CD8-positive, alpha-beta memory T cell (primary cell): ENCODE data around the gene CD52. TPM values are rescaled to one million over a fixed set of nuclear protein-coding genes. Genes with fewer than 3 reads are reported as not detected.
A peak's percentile ranks its signal among the peaks of the same experiment; 100 is the strongest.

Experiments used
- CTCF ChIA-PET: fragments of 350-600 bp; sonication (Branson Sonifier 250); formaldehyde crosslinking; loops from one replicate; lab custom pipeline; 2021; ENCODE audit warnings: antibody characterized with exemption; lab: Charles Lee
- POLR2A ChIA-PET: fragments of 350-600 bp; sonication (Branson Sonifier 250); formaldehyde crosslinking; loops from one replicate; lab custom pipeline; 2021; ENCODE audit warnings: antibody characterized with exemption; lab: Charles Lee
- DNase-seq, 5 donors: peaks; one replicate each; pipeline versions ENCODE4 v3.0.0 to v3.0.0-alpha.2; 2020 to 2022; ENCODE audit warnings: mixed read lengths in 1 of 5
- H3K27ac ChIP-seq: one replicate; pipeline ENCODE4 v1.7.0; 2013; ENCODE audit warnings: low read depth, mild to moderate bottlenecking, low read length, moderate library complexity
- H3K27me3 ChIP-seq: 2 replicates; pipeline ENCODE4 v1.7.0; 2013; ENCODE audit warnings: low read length, mild to moderate bottlenecking; ENCODE audit not compliant: insufficient read depth, poor library complexity, severe bottlenecking
- H3K36me3 ChIP-seq: 2 replicates; pipeline ENCODE4 v1.7.0; 2013; ENCODE audit warnings: mild to moderate bottlenecking, low read length, moderate library complexity; ENCODE audit not compliant: insufficient read depth
- H3K4me1 ChIP-seq: 2 replicates; pipeline ENCODE4 v1.7.0; 2013; ENCODE audit warnings: mild to moderate bottlenecking, low read length, moderate library complexity; ENCODE audit not compliant: insufficient read depth
- H3K4me3 ChIP-seq: 2 replicates; pipeline ENCODE4 v1.7.0; 2013; ENCODE audit warnings: mild to moderate bottlenecking, low read length
- H3K9me3 ChIP-seq: 2 replicates; pipeline ENCODE4 v1.7.0; 2013; ENCODE audit warnings: mild to moderate bottlenecking, low read length
- H3K27ac Mint-ChIP-seq, 8 donors: one replicate each; pipeline ENCODE4 v1.8.0; 2020 to 2021; ENCODE audit warnings: mixed read lengths in 8 of 8, mild to moderate bottlenecking in 6 of 8, inconsistent platforms in 3 of 8, moderate library complexity in 3 of 8
- H3K27me3 Mint-ChIP-seq, 2 donors: one replicate each; pipeline ENCODE4 v1.8.0; 2020 to 2021; ENCODE audit warnings: mixed read lengths in 2 of 2, mild to moderate bottlenecking in 1 of 2, moderate library complexity in 1 of 2
- H3K36me3 Mint-ChIP-seq, 3 donors: one replicate each; pipeline ENCODE4 v1.8.0; 2020 to 2021; ENCODE audit warnings: mixed read lengths in 3 of 3, inconsistent platforms in 1 of 3, mild to moderate bottlenecking in 1 of 3
- H3K4me1 Mint-ChIP-seq, 3 donors: one replicate each; pipeline ENCODE4 v1.8.0; 2020 to 2021; ENCODE audit warnings: mixed read lengths in 3 of 3, inconsistent platforms in 1 of 3, mild to moderate bottlenecking in 1 of 3
- H3K4me3 Mint-ChIP-seq, 7 donors: one replicate each; pipeline ENCODE4 v1.8.0; 2020 to 2021; ENCODE audit warnings: mixed read lengths in 7 of 7, mild to moderate bottlenecking in 6 of 7, moderate library complexity in 4 of 7, inconsistent platforms in 2 of 7
- H3K9me3 Mint-ChIP-seq, 5 donors: one replicate each; pipeline ENCODE4 v1.8.0; 2020 to 2022; ENCODE audit warnings: mixed read lengths in 5 of 5, mild to moderate bottlenecking in 3 of 5, moderate library complexity in 2 of 5, inconsistent platforms in 1 of 5
- polyA plus RNA-seq: library from polyadenylated mRNA; unstranded; fragments of 300-500 nt; fragmentation: Illumina TruSeq; gene quantifications from one replicate; pipeline ENCODE4 v1.2.3, GENCODE V29; 2021
- total RNA-seq, 2 experiments: library from RNA; stranded (reverse); gene quantifications; one replicate each; pipeline ENCODE4 v1.2.3, GENCODE V29; 2021

The CD52 gene
- total and polyA plus RNA-seq, 3 experiments from 2014 or later = 355 to 7,622 (median 388) TPM

DNA sequence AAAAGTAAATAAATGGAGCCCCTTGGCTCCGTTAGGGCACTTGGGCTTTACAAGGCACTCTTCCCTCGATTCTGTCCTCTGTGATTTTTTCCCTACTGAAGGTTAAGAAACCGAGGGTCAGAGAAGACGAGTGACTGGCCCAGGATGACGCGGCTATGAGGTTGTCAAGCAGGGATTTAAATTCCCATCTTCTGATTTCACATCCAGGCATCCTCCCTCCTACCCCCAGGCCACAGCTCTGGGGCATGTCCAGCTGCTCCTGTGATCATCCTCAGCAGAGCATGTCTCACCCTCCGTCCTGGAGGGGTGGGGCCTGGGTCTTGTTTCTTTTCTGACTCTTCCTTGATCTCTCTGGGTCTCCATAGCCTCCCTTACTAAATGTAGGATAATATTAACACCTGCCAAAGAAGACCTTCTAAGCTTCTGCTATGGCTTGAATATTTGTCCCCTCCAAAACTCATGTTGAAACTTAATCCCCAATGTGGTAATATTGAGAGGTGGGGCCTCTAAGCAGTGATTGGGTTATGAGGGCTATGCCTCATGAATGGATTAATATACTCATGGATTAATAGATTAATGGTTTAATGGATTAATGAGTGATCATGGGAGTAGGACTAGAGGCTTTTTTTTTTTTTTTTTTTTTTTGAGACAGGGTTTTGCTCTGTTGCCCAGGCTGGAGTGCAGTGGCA lies 31.6 kb downstream of the CD52 start:
- Mint-ChIP-seq H3K4me3 (no peak overlapping the region), H3K36me3 (peaks cover 0 to 4% (median 0%) of the 10 kb centered on the region in 3 donors), H3K4me1 (no peaks in the 10 kb centered on the region), H3K27me3 (peaks cover 0 to 3% of the 10 kb centered on the region in 2 donors), H3K27ac (peak overlapping the region in 1 of 8 donors; percentile 17), H3K9me3 (no peaks in the 10 kb centered on the region)
- H3K4me1 ChIP-seq = no peaks in the 10 kb centered on the region
- H3K36me3 ChIP-seq = no peaks in the 10 kb centered on the region
- no peak for DNase-seq
- POLR2A ChIA-PET = interaction anchor here (0.6 to 1.0 kb wide), 3 partner anchors 13 to 83 kb away, joined by 3 to 12 read pairs (median 3); partner anchors contain the start of gene DHDDS
- H3K9me3 ChIP-seq = no peaks in the 10 kb centered on the region
- H3K4me3 ChIP-seq = no peak overlapping the region
- no peak overlapping the region for H3K27ac ChIP-seq
- CTCF ChIA-PET = interaction anchor here (1.8 kb wide), 1 partner anchor 14 kb away, joined by 4 read pairs; no protein-coding TSS in a partner anchor
- no peaks in the 10 kb centered on the region for H3K27me3 ChIP-seq

DNA sequence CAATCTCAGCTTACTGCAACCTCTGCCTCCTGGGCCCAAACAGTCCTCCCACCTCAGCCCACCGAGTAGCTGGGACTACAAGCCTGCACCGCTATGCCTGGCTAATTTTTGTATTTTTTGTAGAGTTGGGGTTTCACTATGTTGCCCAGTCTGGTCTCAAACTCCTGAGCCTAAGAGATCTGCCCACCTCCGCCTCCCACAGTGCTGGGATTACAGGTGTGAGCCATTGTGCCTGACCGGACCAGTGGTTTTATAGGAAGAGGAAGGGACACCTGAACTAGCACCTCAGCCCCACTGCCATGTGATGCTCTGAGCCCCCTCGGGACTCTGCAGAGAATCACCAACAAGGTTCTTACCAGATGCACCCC lies 32.1 kb downstream of the CD52 start:
- no peak overlapping the region for H3K27ac Mint-ChIP-seq

DNA sequence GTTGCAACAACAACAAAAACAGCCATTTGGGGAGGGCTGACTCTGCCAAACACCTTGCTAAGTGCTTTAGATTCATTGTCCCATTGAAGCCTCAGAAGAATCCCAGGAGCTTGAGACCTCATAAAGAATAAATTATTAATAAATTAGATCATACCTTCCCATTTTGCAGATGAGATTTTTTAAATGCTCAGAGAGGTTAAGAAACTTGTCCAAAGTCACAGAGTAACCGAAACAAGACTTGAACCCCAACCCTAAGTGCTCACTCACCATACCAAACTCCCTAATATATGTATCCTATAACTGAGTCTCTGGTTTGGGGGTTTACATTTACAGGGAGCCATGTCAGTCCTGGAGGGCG lies 32.6 kb downstream of the CD52 start:
- no peak overlapping the region for H3K27ac ChIP-seq
- no peaks in the 10 kb centered on the region for H3K4me1 ChIP-seq
- peaks cover 0 to 3% of the 10 kb centered on the region in 2 donors for H3K27me3 Mint-ChIP-seq
- H3K9me3 ChIP-seq = no peaks in the 10 kb centered on the region
- H3K4me3 ChIP-seq = no peak overlapping the region
- no peaks in the 10 kb centered on the region for H3K9me3 Mint-ChIP-seq
- peak overlapping the region in 1 of 8 donors; percentile 79 for H3K27ac Mint-ChIP-seq
- ChIA-PET POLR2A (interaction anchor here (0.6 kb wide), 1 partner anchor 82 kb away, joined by 12 read pairs; the partner anchor contains the start of gene DHDDS), CTCF (interaction anchor here (0.8 to 2.0 kb wide), 3 partner anchors 29 to 67 kb away, joined by 3 to 4 read pairs (median 3); no protein-coding TSS in a partner anchor)
- DNase-seq = no peak
- no peaks in the 10 kb centered on the region for H3K36me3 ChIP-seq
- H3K27me3 ChIP-seq = no peaks in the 10 kb centered on the region
- H3K36me3 Mint-ChIP-seq = peaks cover 0 to 4% (median 0%) of the 10 kb centered on the region in 3 donors
- H3K4me1 Mint-ChIP-seq = no peaks in the 10 kb centered on the region
- H3K4me3 Mint-ChIP-seq = peak overlapping the region in 1 of 7 donors; percentile 51

More for the DNA sequence above, 32.1 kb downstream of the CD52 start:
- Mint-ChIP-seq H3K4me1 (no peaks in the 10 kb centered on the region), H3K4me3 (no peak overlapping the region), H3K27me3 (peaks cover 0 to 3% of the 10 kb centered on the region in 2 donors), H3K36me3 (peaks cover 0 to 4% (median 0%) of the 10 kb centered on the region in 3 donors), H3K9me3 (no peaks in the 10 kb centered on the region)
- CTCF ChIA-PET = interaction anchor here (0.8 to 1.8 kb wide), 2 partner anchors 14 to 41 kb away, joined by 3 to 4 read pairs; no protein-coding TSS in a partner anchor
- H3K4me1 ChIP-seq = no peaks in the 10 kb centered on the region
- POLR2A ChIA-PET = interaction anchor here (0.6 to 1.0 kb wide), 3 partner anchors 12 to 82 kb away, joined by 3 to 12 read pairs (median 3); partner anchors contain the start of gene DHDDS
- H3K27me3 ChIP-seq = no peaks in the 10 kb centered on the region
- no peaks in the 10 kb centered on the region for H3K36me3 ChIP-seq
- H3K4me3 ChIP-seq = no peak overlapping the region
- no peak for DNase-seq
- H3K9me3 ChIP-seq = no peaks in the 10 kb centered on the region
- no peak overlapping the region for H3K27ac ChIP-seq

DNA sequence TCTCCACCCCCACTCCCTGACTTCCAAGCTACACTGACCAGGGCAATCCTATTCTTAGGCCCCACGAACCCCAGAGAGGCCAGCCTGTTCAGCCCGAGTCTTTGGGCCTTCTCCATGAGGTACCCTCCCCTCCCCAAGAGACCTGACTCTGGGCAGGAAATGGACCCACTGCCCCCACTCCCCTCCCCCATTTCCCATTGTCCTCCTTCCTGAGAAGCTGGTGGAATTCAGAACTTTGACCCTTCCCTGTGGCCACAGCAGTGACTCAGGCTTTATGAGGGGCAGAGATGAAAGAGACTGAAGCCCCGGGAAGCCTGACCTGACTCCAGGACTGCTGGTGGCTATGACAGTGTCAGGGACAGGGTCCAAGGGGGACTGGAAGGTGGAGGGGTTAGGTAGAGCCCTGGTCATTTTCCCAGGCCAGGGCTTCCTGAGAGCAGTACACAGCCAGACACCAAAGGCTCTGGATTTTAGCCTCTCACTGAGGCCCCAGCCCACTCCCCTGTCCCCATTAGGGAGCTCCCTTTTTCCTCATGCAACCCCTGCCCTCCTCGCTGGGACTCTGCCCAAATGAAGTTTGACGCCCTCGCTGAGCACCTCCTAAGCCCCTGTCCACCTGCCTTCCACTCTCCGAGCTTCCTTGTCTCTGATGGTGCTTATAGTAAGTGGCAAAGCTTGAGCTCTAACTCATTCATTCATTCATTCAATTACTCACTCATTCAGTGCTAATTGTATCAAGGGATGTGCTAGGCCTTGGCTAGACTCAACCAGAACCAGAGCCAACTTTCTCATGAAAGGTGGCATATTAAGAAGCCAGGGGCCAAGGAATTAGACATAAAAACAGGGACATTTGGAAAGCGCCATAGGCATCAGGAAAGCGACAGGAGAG lies 33.2 kb downstream of the CD52 start:
- Mint-ChIP-seq H3K27me3 (peaks cover 0 to 3% of the 10 kb centered on the region in 2 donors), H3K9me3 (no peaks in the 10 kb centered on the region), H3K4me3 (peak overlapping the region in 1 of 7 donors; percentile 51), H3K27ac (peak overlapping the region in 2 of 8 donors; percentile 76 to 79), H3K4me1 (peaks cover 0 to 3% (median 3%) of the 10 kb centered on the region in 3 donors), H3K36me3 (peaks cover 0 to 4% (median 0%) of the 10 kb centered on the region in 3 donors)
- no peak for DNase-seq
- POLR2A ChIA-PET = no interaction called here
- H3K27me3 ChIP-seq = no peaks in the 10 kb centered on the region
- no peaks in the 10 kb centered on the region for H3K36me3 ChIP-seq
- no peak overlapping the region for H3K4me3 ChIP-seq
- H3K9me3 ChIP-seq = no peaks in the 10 kb centered on the region
- CTCF ChIA-PET = interaction anchor here (0.8 to 2.0 kb wide), 5 partner anchors 14 to 66 kb away, joined by 3 to 7 read pairs (median 3); no protein-coding TSS in a partner anchor
- no peaks in the 10 kb centered on the region for H3K4me1 ChIP-seq
- no peak overlapping the region for H3K27ac ChIP-seq

DNA sequence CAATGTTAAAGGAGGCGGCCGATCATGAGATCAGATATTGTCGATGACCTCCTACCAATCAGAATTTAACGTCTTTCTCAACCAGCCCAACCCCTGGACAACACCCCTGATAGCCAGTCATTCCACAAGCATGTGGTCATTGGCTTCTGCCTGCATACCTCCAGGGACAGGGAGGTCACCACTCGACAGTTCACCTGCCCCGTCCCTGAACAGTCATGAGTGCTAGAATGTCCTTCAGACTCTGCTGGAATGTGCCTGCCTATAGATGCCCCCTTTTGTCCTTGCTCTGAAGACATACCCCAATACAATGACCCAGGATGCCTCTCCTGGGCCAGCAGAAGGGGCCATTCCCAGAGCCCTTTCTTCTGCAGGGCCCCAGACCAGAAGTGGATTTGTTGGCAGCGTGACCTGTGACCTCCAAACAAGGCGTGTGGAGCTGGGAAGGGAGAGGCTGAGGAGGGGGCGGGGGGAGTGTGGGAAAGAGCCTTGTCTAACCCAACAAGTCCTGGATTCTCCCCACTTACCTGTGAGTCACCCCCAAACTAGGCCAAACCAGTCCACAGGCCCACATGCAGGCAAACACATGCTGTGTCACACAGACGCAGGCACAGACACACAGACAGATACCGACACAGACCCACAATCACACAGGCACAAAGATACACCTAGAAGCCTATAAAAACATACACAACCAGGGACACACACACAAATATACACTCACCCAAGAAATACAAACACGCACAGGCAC lies 34.0 kb downstream of the CD52 start:
- Histone ChIP-seq H3K36me3 (no peaks in the 10 kb centered on the region), H3K4me1 (no peaks in the 10 kb centered on the region), H3K4me3 (no peak overlapping the region), H3K27me3 (no peaks in the 10 kb centered on the region), H3K9me3 (no peaks in the 10 kb centered on the region), H3K27ac (no peak overlapping the region)
- CTCF ChIA-PET = interaction anchor here (0.9 to 2.0 kb wide), 4 partner anchors 13 to 65 kb away, joined by 3 to 7 read pairs (median 4); no protein-coding TSS in a partner anchor
- Mint-ChIP-seq H3K9me3 (no peaks in the 10 kb centered on the region), H3K27me3 (peaks cover 0 to 3% of the 10 kb centered on the region in 2 donors), H3K4me3 (no peak overlapping the region), H3K4me1 (peaks cover 0 to 3% (median 3%) of the 10 kb centered on the region in 3 donors), H3K27ac (no peak overlapping the region), H3K36me3 (peaks cover 0 to 4% (median 0%) of the 10 kb centered on the region in 3 donors)
- no peak for DNase-seq
- POLR2A ChIA-PET = no interaction called here

DNA sequence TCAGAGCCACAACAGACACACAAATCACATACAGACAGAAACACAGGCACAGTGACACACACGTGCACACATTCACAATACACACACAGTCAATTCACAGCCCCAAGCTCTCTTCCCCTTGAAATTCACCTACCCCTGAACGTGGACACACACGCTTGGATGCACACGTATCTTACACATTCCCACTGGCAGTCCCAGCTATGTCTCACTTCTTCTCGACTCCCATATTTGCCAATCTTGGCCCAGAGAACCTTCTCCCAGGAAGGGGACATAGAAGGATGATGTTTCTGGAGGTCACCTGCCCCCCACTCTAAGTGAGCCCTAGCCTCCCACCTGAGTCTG lies 34.6 kb downstream of the CD52 start:
- H3K27me3 ChIP-seq = no peaks in the 10 kb centered on the region
- H3K4me3 Mint-ChIP-seq = no peak overlapping the region
- POLR2A ChIA-PET = no interaction called here

DNA sequence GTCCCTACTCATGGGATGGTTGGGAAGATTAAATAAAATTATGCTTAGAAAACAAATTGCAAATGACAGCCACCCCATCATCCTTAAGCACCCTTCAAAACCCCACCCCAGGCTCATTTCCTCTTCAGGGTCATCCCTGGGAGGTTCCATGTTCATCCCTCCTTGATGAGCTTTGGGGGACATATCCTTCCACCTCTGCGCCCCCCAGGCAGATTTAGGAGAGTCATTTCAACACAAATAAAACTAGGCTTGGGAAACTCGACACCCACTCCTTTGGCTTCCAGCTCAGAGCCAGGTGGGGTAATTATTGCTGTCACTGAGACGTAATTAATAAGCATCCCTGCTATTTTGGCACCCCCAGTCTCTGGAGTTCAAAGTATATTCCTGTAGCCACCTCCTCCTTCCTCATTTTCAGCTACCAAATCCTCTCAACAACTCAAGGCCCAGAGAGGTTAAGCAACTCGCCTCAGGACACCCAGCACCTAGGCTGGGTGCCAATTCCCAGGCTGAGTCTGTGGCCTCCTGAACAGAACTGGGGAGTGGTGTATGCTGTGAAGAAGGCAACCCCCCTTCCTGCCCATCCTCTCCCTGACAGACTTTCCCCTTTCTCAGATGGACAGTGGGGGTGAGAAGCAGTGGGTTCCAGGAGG lies 35.6 kb downstream of the CD52 start:
- Mint-ChIP-seq H3K4me3 (no peak overlapping the region), H3K27me3 (peaks cover 0 to 3% of the 10 kb centered on the region in 2 donors), H3K36me3 (peaks cover 0 to 4% (median 0%) of the 10 kb centered on the region in 3 donors), H3K4me1 (peaks cover under 1 to 7% (median 4%) of the 10 kb centered on the region in 3 donors), H3K9me3 (no peaks in the 10 kb centered on the region), H3K27ac (no peak overlapping the region)
- ChIA-PET POLR2A (no interaction called here), CTCF (interaction anchor here (1.0 to 2.5 kb wide), 3 partner anchors 10 to 184 kb away, joined by 3 to 11 read pairs (median 3); partner anchors contain the start of gene ZNF593)
- H3K4me1 ChIP-seq = peaks cover 1% of the 10 kb centered on the region
- H3K9me3 ChIP-seq = no peaks in the 10 kb centered on the region
- H3K36me3 ChIP-seq = no peaks in the 10 kb centered on the region
- H3K4me3 ChIP-seq = no peak overlapping the region
- DNase-seq = no peak
- no peaks in the 10 kb centered on the region for H3K27me3 ChIP-seq
- H3K27ac ChIP-seq = no peak overlapping the region

More for the DNA sequence above, 34.6 kb downstream of the CD52 start:
- peaks cover 0 to 4% (median 0%) of the 10 kb centered on the region in 3 donors for H3K36me3 Mint-ChIP-seq
- no peaks in the 10 kb centered on the region for H3K9me3 Mint-ChIP-seq
- Histone ChIP-seq H3K9me3 (no peaks in the 10 kb centered on the region), H3K4me3 (no peak overlapping the region), H3K36me3 (no peaks in the 10 kb centered on the region), H3K4me1 (no peaks in the 10 kb centered on the region), H3K27ac (no peak overlapping the region)
- no peak overlapping the region for H3K27ac Mint-ChIP-seq
- H3K27me3 Mint-ChIP-seq = peaks cover 0 to 3% of the 10 kb centered on the region in 2 donors
- H3K4me1 Mint-ChIP-seq = peaks cover 0 to 4% (median 3%) of the 10 kb centered on the region in 3 donors
- CTCF ChIA-PET = interaction anchor here (1.2 to 2.0 kb wide), 2 partner anchors 31 to 182 kb away, joined by 3 to 4 read pairs; partner anchors contain the start of gene ZNF593
- no peak for DNase-seq
